Astrocyte (in vitro differentiated cells and primary cell): ENCODE results near the gene C3orf80. TPM values are rescaled to one million over a fixed set of nuclear protein-coding genes. Genes with fewer than 3 reads are reported as not detected.

Experiments used
- DNase-seq: peaks from one replicate; pipeline ENCODE4 v3.0.0-alpha.2; 2010; ENCODE audit warnings: low read depth
- FAIRE-seq: peaks from 2 replicates; lab custom pipeline; 2011; peaks lifted over from hg19 to GRCh38; lab: Jason Lieb, UNC
- H2AFZ ChIP-seq: 2 replicates; pipeline ENCODE4 v1.6.0; 2012; ENCODE audit warnings: low read depth, low read length, inconsistent platforms
- H3K27ac ChIP-seq: 2 replicates; pipeline ENCODE4 v1.5.1; 2011; ENCODE audit warnings: low read depth, low read length, inconsistent platforms
- H3K27me3 ChIP-seq: 2 replicates; pipeline ENCODE4 v1.6.0; 2011; ENCODE audit warnings: low read length, inconsistent platforms; ENCODE audit not compliant: insufficient read depth
- H3K36me3 ChIP-seq: 2 replicates; pipeline ENCODE4 v1.5.1; 2011; ENCODE audit warnings: low read length, inconsistent platforms; ENCODE audit not compliant: insufficient read depth
- H3K4me1 ChIP-seq: 2 replicates; pipeline ENCODE4 v1.5.1; 2011; ENCODE audit warnings: low read length, inconsistent platforms; ENCODE audit not compliant: insufficient read depth
- H3K4me2 ChIP-seq: 2 replicates; pipeline ENCODE4 v1.6.0; 2012; ENCODE audit warnings: low read length, inconsistent platforms
- H3K4me3 ChIP-seq: 2 replicates; pipeline ENCODE4 v1.5.1; 2011; ENCODE audit warnings: low read depth, mild to moderate bottlenecking, low read length, inconsistent platforms; ENCODE audit not compliant: insufficient read depth
- H3K79me2 ChIP-seq: 2 replicates; pipeline ENCODE4 v1.6.0; 2012; ENCODE audit warnings: mild to moderate bottlenecking, low read length, inconsistent platforms; ENCODE audit not compliant: insufficient read depth
- H3K9ac ChIP-seq: 2 replicates; pipeline ENCODE4 v1.6.0; 2012; ENCODE audit warnings: mild to moderate bottlenecking, low read length, inconsistent platforms
- H3K9me3 ChIP-seq: 2 replicates; pipeline ENCODE4 v1.5.1; 2012; ENCODE audit warnings: low read depth, mild to moderate bottlenecking, low read length, inconsistent platforms; ENCODE audit not compliant: insufficient read depth
- H4K20me1 ChIP-seq: 2 replicates; pipeline ENCODE4 v1.6.0; 2012; ENCODE audit warnings: low read length, inconsistent platforms; ENCODE audit not compliant: insufficient read depth
- H3K27ac Mint-ChIP-seq: one replicate; pipeline ENCODE4 v1.8.0; 2021; ENCODE audit warnings: mild to moderate bottlenecking, mixed read lengths; ENCODE audit not compliant: unreplicated experiment
- H3K27me3 Mint-ChIP-seq: one replicate; pipeline ENCODE4 v1.8.0; 2021; ENCODE audit warnings: low read depth, mixed read lengths; ENCODE audit not compliant: unreplicated experiment
- H3K36me3 Mint-ChIP-seq: one replicate; pipeline ENCODE4 v1.8.0; 2021; ENCODE audit warnings: low read depth, mixed read lengths; ENCODE audit not compliant: unreplicated experiment
- H3K4me1 Mint-ChIP-seq: one replicate; pipeline ENCODE4 v1.8.0; 2021; ENCODE audit warnings: low read depth, mixed read lengths; ENCODE audit not compliant: unreplicated experiment
- H3K4me3 Mint-ChIP-seq: one replicate; pipeline ENCODE4 v1.8.0; 2021; ENCODE audit warnings: mild to moderate bottlenecking, moderate library complexity, mixed read lengths; ENCODE audit not compliant: unreplicated experiment
- H3K9me3 Mint-ChIP-seq: one replicate; pipeline ENCODE4 v1.8.0; 2021; ENCODE audit warnings: mild to moderate bottlenecking, mixed read lengths; ENCODE audit not compliant: unreplicated experiment
- EZH2 ChIP-seq: IDR thresholded peaks from 2 replicates; pipeline ENCODE4 v1.6.1; 2012; ENCODE audit warnings: mild to moderate bottlenecking, low read length, inconsistent platforms; ENCODE audit not compliant: insufficient read depth
- total RNA-seq: library from RNA; stranded (reverse); gene quantifications from 2 replicates; pipeline ENCODE4 v1.2.1, GENCODE V29; 2021
- TF ChIP-seq, protein P1 (sequence below): IDR thresholded peaks from 2 replicates; pipeline ENCODE4 v1.5.1; 2011; ENCODE audit warnings: low read depth, mild to moderate bottlenecking, inconsistent platforms, low read length, moderate library complexity; ENCODE audit not compliant: insufficient read depth

The C3orf80 gene
- total RNA-seq, 1 donor from 2014 or later = 6.5 TPM

DNA sequence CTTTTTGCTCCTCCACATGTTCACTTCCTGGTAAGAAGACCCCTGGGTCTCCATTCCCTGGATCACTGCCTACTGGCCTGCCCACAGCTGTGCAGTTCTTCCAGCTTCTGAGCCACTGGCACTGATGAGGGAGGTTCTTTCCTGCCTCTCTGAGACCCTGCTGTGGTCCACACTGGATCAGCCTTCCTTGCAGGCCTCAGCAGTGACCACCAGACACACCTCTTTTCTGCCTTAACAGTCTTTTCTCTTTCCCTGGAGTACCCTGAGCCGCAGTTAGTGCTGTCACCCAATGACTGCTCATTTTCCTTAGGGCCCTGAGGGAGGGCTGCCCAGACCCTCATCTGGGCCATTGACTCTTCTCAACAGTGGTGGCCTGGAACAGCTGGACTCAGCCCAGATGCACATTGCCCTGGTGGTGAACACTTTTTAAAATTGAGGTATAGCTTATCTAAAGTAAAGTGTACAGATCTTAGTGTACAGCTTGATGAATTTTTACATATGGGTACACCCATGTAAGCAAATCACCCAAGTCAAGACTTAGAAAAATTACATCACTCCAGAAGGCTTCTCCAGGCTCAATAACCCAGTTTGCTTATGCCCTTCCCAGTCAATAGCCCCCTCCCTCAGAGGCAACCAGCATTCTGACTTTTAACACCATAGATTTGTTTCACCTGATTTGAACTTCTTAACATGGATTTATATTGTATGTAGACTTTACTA, 32.8 kb upstream of the C3orf80 start:
- Mint-ChIP-seq H3K4me1 (no peaks in the 10 kb centered on the region), H3K27ac (peak overlapping the region; percentile 1), H3K36me3 (peaks cover 2% of the 10 kb centered on the region), H3K27me3 (peaks cover 6% of the 10 kb centered on the region), H3K4me3 (no peak overlapping the region), H3K9me3 (peaks cover 8% of the 10 kb centered on the region)
- H3K27me3 ChIP-seq = no peaks in the 10 kb centered on the region
- no peak overlapping the region for H3K9ac ChIP-seq
- no peaks in the 10 kb centered on the region for H3K79me2 ChIP-seq
- no peak overlapping the region for H3K4me3 ChIP-seq
- no peaks in the 10 kb centered on the region for H3K9me3 ChIP-seq
- no peak overlapping the region for H3K4me2 ChIP-seq
- TF ChIP-seq EZH2 = no peak
- TF ChIP-seq, protein P1, sequence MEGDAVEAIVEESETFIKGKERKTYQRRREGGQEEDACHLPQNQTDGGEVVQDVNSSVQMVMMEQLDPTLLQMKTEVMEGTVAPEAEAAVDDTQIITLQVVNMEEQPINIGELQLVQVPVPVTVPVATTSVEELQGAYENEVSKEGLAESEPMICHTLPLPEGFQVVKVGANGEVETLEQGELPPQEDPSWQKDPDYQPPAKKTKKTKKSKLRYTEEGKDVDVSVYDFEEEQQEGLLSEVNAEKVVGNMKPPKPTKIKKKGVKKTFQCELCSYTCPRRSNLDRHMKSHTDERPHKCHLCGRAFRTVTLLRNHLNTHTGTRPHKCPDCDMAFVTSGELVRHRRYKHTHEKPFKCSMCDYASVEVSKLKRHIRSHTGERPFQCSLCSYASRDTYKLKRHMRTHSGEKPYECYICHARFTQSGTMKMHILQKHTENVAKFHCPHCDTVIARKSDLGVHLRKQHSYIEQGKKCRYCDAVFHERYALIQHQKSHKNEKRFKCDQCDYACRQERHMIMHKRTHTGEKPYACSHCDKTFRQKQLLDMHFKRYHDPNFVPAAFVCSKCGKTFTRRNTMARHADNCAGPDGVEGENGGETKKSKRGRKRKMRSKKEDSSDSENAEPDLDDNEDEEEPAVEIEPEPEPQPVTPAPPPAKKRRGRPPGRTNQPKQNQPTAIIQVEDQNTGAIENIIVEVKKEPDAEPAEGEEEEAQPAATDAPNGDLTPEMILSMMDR = no peak
- no peak overlapping the region for H3K27ac ChIP-seq
- H3K4me1 ChIP-seq = no peaks in the 10 kb centered on the region
- DNase-seq (no peak), FAIRE-seq (no peak)
- H2AFZ ChIP-seq = no peak overlapping the region
- no peaks in the 10 kb centered on the region for H3K36me3 ChIP-seq
- no peaks in the 10 kb centered on the region for H4K20me1 ChIP-seq

DNA sequence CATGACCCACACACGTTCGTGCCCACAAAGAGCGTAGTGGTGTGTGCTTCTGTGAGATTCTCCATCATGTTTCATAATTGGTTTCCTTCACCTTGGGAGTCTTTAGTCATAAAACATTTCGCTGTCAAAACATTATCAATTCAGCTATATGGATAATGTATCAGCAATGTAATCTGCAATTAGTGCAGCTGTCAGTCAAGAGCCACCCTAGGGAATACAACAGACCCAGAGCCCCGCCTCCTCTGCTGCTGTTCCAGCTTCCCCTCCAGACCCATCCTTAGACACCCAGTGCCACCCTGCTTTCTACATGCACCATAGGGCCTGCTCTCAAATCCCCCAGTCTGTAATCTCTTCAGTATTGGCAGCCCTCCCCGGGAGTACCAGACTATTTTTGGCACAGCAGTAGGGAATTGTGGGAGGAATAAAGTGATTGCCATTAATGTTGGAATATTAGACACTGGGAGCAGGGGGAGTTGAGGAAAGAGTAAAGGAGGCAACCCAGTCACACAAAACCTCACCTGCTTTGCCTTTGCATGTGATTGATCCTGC, 31.5 kb upstream of the C3orf80 start:
- Mint-ChIP-seq H3K4me3 (no peak overlapping the region), H3K4me1 (no peaks in the 10 kb centered on the region), H3K27me3 (peaks cover 7% of the 10 kb centered on the region), H3K27ac (no peak overlapping the region), H3K9me3 (peaks cover 7% of the 10 kb centered on the region), H3K36me3 (peaks cover 2% of the 10 kb centered on the region)
- H2AFZ ChIP-seq = no peak overlapping the region
- DNase-seq (no peak), FAIRE-seq (no peak)
- H3K79me2 ChIP-seq = no peaks in the 10 kb centered on the region
- H3K9ac ChIP-seq = no peak overlapping the region
- H3K27me3 ChIP-seq = no peaks in the 10 kb centered on the region
- H3K4me2 ChIP-seq = no peak overlapping the region
- H3K4me1 ChIP-seq = no peaks in the 10 kb centered on the region
- H3K9me3 ChIP-seq = no peaks in the 10 kb centered on the region
- no peaks in the 10 kb centered on the region for H4K20me1 ChIP-seq
- H3K4me3 ChIP-seq = no peak overlapping the region
- no peak for TF ChIP-seq EZH2
- TF ChIP-seq, protein P1 = no peak
- no peaks in the 10 kb centered on the region for H3K36me3 ChIP-seq
- H3K27ac ChIP-seq = no peak overlapping the region

DNA sequence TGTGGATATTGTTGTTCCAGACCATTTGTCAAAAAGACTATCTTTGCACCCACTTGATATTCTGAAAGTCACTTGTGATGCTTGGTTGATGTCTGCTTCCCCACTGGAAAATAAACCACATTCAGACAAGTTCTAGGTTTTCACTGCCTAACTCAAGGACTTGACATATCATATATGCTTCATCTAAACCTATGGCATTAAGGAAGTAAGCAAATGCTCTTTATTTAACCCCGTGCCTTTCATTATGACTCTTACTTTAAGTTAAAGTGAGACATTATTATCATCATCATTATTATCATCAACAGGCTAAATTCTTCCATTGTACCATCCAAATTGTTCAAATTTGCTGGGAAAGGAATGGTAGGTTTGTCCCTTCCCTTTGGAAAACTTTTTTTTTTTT, 30.8 kb upstream of the C3orf80 start:
- Histone ChIP-seq H3K27ac (no peak overlapping the region), H3K9me3 (no peaks in the 10 kb centered on the region), H3K4me3 (no peak overlapping the region), H4K20me1 (no peaks in the 10 kb centered on the region), H3K9ac (no peak overlapping the region), H3K4me1 (no peaks in the 10 kb centered on the region), H2AFZ (no peak overlapping the region), H3K4me2 (no peak overlapping the region), H3K79me2 (no peaks in the 10 kb centered on the region), H3K27me3 (no peaks in the 10 kb centered on the region), H3K36me3 (no peaks in the 10 kb centered on the region)
- Mint-ChIP-seq H3K4me3 (no peak overlapping the region), H3K9me3 (peaks cover 7% of the 10 kb centered on the region), H3K36me3 (no peaks in the 10 kb centered on the region), H3K4me1 (no peaks in the 10 kb centered on the region), H3K27me3 (peaks cover 11% of the 10 kb centered on the region), H3K27ac (no peak overlapping the region)
- FAIRE-seq = no peak
- TF ChIP-seq, protein P1 = no peak
- TF ChIP-seq EZH2 = no peak
- DNase-seq = no peak
